ENCODE data around the gene SSTR5.

GRCh38 chr16:1042866-1043265, 29.7 kb upstream of the SSTR5 start:
- TF ChIP-seq, protein P1, sequence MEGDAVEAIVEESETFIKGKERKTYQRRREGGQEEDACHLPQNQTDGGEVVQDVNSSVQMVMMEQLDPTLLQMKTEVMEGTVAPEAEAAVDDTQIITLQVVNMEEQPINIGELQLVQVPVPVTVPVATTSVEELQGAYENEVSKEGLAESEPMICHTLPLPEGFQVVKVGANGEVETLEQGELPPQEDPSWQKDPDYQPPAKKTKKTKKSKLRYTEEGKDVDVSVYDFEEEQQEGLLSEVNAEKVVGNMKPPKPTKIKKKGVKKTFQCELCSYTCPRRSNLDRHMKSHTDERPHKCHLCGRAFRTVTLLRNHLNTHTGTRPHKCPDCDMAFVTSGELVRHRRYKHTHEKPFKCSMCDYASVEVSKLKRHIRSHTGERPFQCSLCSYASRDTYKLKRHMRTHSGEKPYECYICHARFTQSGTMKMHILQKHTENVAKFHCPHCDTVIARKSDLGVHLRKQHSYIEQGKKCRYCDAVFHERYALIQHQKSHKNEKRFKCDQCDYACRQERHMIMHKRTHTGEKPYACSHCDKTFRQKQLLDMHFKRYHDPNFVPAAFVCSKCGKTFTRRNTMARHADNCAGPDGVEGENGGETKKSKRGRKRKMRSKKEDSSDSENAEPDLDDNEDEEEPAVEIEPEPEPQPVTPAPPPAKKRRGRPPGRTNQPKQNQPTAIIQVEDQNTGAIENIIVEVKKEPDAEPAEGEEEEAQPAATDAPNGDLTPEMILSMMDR (IDR thresholded peaks at IDR 0.05): no peak
- no peak for TF ChIP-seq POLR2A (IDR thresholded peaks at IDR 0.05)

All from uterus (tissue), 2 donors.